HG03571 (cell line): ENCODE measurements around the gene PARD3B.

Experiments
- ATAC-seq: cut with Tn5 transposase; IDR thresholded peaks from one replicate; pipeline ENCODE4 v1.9.1; 2021; ENCODE audit not compliant: unreplicated experiment

The PARD3B gene

GRCh38 chr2:204750389-204750788 is 205.1 kb downstream of the PARD3B start:
- no peak for ATAC-seq

- ATAC-seq, result no peak
These were observed 206.2 kb downstream of the PARD3B start for GRCh38 chr2:204751472-204751871.

GRCh38 chr2:204753841-204754240 is 208.6 kb downstream of the PARD3B start:
- ATAC-seq, result no peak

GRCh38 chr2:204754898-204755297 is 209.6 kb downstream of the PARD3B start:
- ATAC-seq, result no peak

- ATAC-seq, result no peak
These were observed 218.9 kb downstream of the PARD3B start for GRCh38 chr2:204763974-204764703.

GRCh38 chr2:204770735-204771134 is 225.5 kb downstream of the PARD3B start:
- ATAC-seq, result no peak

- no peak for ATAC-seq
These were observed 226.4 kb downstream of the PARD3B start for GRCh38 chr2:204771721-204772120.

GRCh38 chr2:204772546-204772945 is 227.3 kb downstream of the PARD3B start:
- ATAC-seq, result no peak

GRCh38 chr2:204775766-204776165 is 230.5 kb downstream of the PARD3B start:
- no peak for ATAC-seq

- no peak for ATAC-seq
These were observed 231.7 kb downstream of the PARD3B start for GRCh38 chr2:204776781-204777559.

GRCh38 chr2:204779771-204780170 is 234.5 kb downstream of the PARD3B start:
- no peak for ATAC-seq

- no peak for ATAC-seq
These were observed 236.7 kb downstream of the PARD3B start for GRCh38 chr2:204781941-204782340.

- no peak for ATAC-seq
These were observed 244.8 kb downstream of the PARD3B start for GRCh38 chr2:204790076-204790475.

- ATAC-seq, result no peak
These were observed 246.0 kb downstream of the PARD3B start for GRCh38 chr2:204791230-204791629.

- ATAC-seq, result no peak
These were observed 249.3 kb downstream of the PARD3B start for GRCh38 chr2:204794624-204795023.

GRCh38 chr2:204795156-204795555 is 249.9 kb downstream of the PARD3B start:
- ATAC-seq, result no peak

- ATAC-seq, result peak; percentile 83
These were observed 251.3 kb downstream of the PARD3B start for GRCh38 chr2:204796581-204796980.

- ATAC-seq, result no peak
These were observed 254.5 kb downstream of the PARD3B start for GRCh38 chr2:204799791-204800190.

- no peak for ATAC-seq
These were observed 263.2 kb downstream of the PARD3B start for GRCh38 chr2:204808494-204808893.

- ATAC-seq, result no peak
These were observed 279.6 kb downstream of the PARD3B start for GRCh38 chr2:204824751-204825453.

- ATAC-seq, result no peak
These were observed 280.4 kb downstream of the PARD3B start for GRCh38 chr2:204825681-204826080.
